ENCODE results near the gene PSMD9. TPM values are rescaled to one million over a fixed set of nuclear protein-coding genes. Genes with fewer than 3 reads are reported as not detected.

Gene PSMD9
- total RNA-seq, result 20.7 TPM

GRCh38 chr12:121888478-121889273, at the start of gene PSMD9:
Gene PSMD9, plus strand, starts transcription at chr12:121888790. Its CDS starts 67 bp downstream, at chr12:121888857.

GRCh38 chr12:121858662-121859572, 29.7 kb upstream of the PSMD9 start, which contains the start of gene HPD:
Gene HPD, minus strand, starts transcription at chr12:121858859. Its CDS starts 36 bp downstream, at chr12:121858823.

GRCh38 chr12:121917950-121918678, 29.5 kb downstream of the PSMD9 start, which contains the start of gene CFAP251:
Gene CFAP251, plus strand, starts transcription at chr12:121918592. Its CDS starts 2,714 bp downstream, at chr12:121921306.

Small RNA genes within 50 kb of the gene (small RNA-seq; reads per million reads assigned to genes)
- gene AC069503.3 (ENCODE audit: low replicate concordance) (not detected), gene RF00017 (ENCODE audit: low replicate concordance) (not detected), gene RNU7-170P (ENCODE audit: low replicate concordance) (not detected)

Other genes with a start within 250 kb of the PSMD9 start
- gene MORN3, start 219.1 kb upstream of the PSMD9 start, total RNA-seq, result 3.8 TPM
- 16.6 TPM for gene TMEM120B, start 176.0 kb upstream of the PSMD9 start, total RNA-seq
- 17.8 TPM for gene RHOF, start 95.1 kb upstream of the PSMD9 start, total RNA-seq
- 6.9 TPM for gene SETD1B, start 84.8 kb upstream of the PSMD9 start, total RNA-seq
- gene HPD, start 29.9 kb upstream of the PSMD9 start, total RNA-seq, result not detected
- 13.1 TPM for gene CFAP251, start 29.8 kb downstream of the PSMD9 start, total RNA-seq
- 82.6 TPM for gene BCL7A, start 133.1 kb downstream of the PSMD9 start, total RNA-seq
- 26.3 TPM for gene MLXIP, start 190.0 kb downstream of the PSMD9 start, total RNA-seq